Thyroid gland (tissue), 4 donors: Measurements from ENCODE around the gene ST6GALNAC5. TPM values are rescaled to one million over a fixed set of nuclear protein-coding genes. Genes with fewer than 3 reads are reported as not detected.

Source experiments
- DNase-seq, 2 donors: peaks; one replicate each; pipeline ENCODE4 v3.0.0-alpha.2; 2019
- H3K27ac ChIP-seq, 3 donors: fragments of 200-600 bp; sonication (generic); 1 replicate in 2 of 3; 2 replicates in 1 of 3; pipeline ENCODE4 v1.5.1; 2016 to 2019; ENCODE audit warnings: mild to moderate bottlenecking in 1 of 3, moderate library complexity in 1 of 3
- H3K27me3 ChIP-seq: fragments of 200-600 bp; sonication (generic); one replicate; pipeline ENCODE4 v1.5.1; 2019
- H3K36me3 ChIP-seq, 2 donors: fragments of 200-600 bp; sonication (generic); one replicate each; pipeline ENCODE4 v1.5.1; 2016 to 2019
- H3K4me1 ChIP-seq, 2 donors: fragments of 200-600 bp; sonication (generic); one replicate each; pipeline ENCODE4 v1.5.1; 2017 to 2019
- H3K4me3 ChIP-seq, 3 donors: fragments of 200-600 bp; sonication (generic); replicated peaks in 1 of 3; 1 replicate in 2 of 3; 2 replicates in 1 of 3; pipeline ENCODE4 v1.5.1; 2016; ENCODE audit warnings: mild to moderate bottlenecking in 1 of 3
- H3K9me3 ChIP-seq: fragments of 200-600 bp; sonication (generic); one replicate; pipeline ENCODE4 v1.5.1; 2017
- POLR2A ChIP-seq, 2 donors: fragments of 450-650 bp; IDR thresholded peaks; one replicate each; pipeline ENCODE4 v1.6.1; 2017; ENCODE audit warnings: antibody characterized with exemption in 2 of 2, mild to moderate bottlenecking in 2 of 2, moderate library complexity in 1 of 2
- WGBS, 2 donors: methylation state at CpG; one replicate each; pipeline ENCODE4 v1.1.5; 2017; 5-methylcytosine and 5-hydroxymethylcytosine counted together
- intact Hi-C: fragments of 100-400 bp; cut with DNase I; formaldehyde crosslinking; loops from one replicate; pipeline ENCODE4 v1.15.1; 2023
- total RNA-seq, 4 donors: library from RNA; depleted of rRNA; stranded (reverse); fragments of >200 nt; gene quantifications; one replicate each; pipeline ENCODE4 v1.2.3, GENCODE V29; 2016
- TF ChIP-seq, protein P1 (sequence below), 6 experiments: fragments of 200-600 bp in 3 of 6; fragments of 450-650 bp in 3 of 6; sonication (generic) in 3 of 6; IDR thresholded peaks; one replicate each; pipeline ENCODE4 v1.5.1; 2016 to 2019; ENCODE audit warnings: antibody characterized with exemption in 6 of 6, mild to moderate bottlenecking in 2 of 6, inconsistent platforms in 1 of 6, moderate library complexity in 1 of 6

The ST6GALNAC5 gene
- total RNA-seq, 4 donors from 2014 or later: 0.83 to 3.0 TPM; not detected in 2

- DNase-seq: no peak
- Histone ChIP-seq H3K36me3 (no peaks in the 10 kb centered on the region), H3K27me3 (no peaks in the 10 kb centered on the region), H3K4me3 (no peak overlapping the region), H3K9me3 (no peaks in the 10 kb centered on the region), H3K4me1 (peaks cover 15 to 19% of the 10 kb centered on the region in 2 donors), H3K27ac (no peak overlapping the region)
- 77 to 79% methylated on average over 5 of the region's 5 CpGs for WGBS, 2 donors
- intact Hi-C loops: no loop called here
- TF ChIP-seq, protein P1, sequence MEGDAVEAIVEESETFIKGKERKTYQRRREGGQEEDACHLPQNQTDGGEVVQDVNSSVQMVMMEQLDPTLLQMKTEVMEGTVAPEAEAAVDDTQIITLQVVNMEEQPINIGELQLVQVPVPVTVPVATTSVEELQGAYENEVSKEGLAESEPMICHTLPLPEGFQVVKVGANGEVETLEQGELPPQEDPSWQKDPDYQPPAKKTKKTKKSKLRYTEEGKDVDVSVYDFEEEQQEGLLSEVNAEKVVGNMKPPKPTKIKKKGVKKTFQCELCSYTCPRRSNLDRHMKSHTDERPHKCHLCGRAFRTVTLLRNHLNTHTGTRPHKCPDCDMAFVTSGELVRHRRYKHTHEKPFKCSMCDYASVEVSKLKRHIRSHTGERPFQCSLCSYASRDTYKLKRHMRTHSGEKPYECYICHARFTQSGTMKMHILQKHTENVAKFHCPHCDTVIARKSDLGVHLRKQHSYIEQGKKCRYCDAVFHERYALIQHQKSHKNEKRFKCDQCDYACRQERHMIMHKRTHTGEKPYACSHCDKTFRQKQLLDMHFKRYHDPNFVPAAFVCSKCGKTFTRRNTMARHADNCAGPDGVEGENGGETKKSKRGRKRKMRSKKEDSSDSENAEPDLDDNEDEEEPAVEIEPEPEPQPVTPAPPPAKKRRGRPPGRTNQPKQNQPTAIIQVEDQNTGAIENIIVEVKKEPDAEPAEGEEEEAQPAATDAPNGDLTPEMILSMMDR (IDR thresholded peaks at IDR 0.05): no peak
- no peak for TF ChIP-seq POLR2A (IDR thresholded peaks at IDR 0.05)
These were observed 2.9 kb upstream of the ST6GALNAC5 start for GRCh38 chr1:76864383-76864782.

- DNase-seq: no peak
- Histone ChIP-seq H3K4me1 (peaks cover 15 to 19% of the 10 kb centered on the region in 2 donors), H3K27ac (no peak overlapping the region), H3K36me3 (no peaks in the 10 kb centered on the region), H3K9me3 (no peaks in the 10 kb centered on the region), H3K27me3 (no peaks in the 10 kb centered on the region), H3K4me3 (no peak overlapping the region)
- TF ChIP-seq, protein P1 (IDR thresholded peaks at IDR 0.05): no peak
- no peak for TF ChIP-seq POLR2A (IDR thresholded peaks at IDR 0.05)
- intact Hi-C loops: no loop called here
- 90 to 96% methylated on average over 2 of the region's 2 CpGs for WGBS, 2 donors
These were observed 1.5 kb upstream of the ST6GALNAC5 start for GRCh38 chr1:76865696-76866286.

DNA sequence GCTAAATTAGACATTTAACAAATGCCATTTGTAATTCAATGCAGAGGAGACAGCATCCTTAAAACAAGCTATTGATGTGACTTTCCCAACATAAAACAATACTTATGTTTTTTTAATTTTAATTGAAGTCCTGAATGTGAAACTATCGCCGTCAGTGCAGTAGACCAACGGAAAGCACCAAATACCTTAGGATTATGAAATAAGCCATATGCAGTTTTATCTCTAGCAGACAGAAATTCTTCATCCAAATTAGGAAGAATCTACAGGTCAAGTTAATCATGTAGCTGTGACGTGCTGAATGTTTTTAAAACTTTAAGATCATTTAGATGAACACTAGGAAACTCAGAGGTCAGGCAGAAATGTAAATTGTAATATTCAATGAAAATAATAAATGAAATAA lies 714 bp upstream of the ST6GALNAC5 start:
- intact Hi-C loops: no loop called here
- Histone ChIP-seq H3K36me3 (no peaks in the 10 kb centered on the region), H3K4me1 (peaks cover 15 to 19% of the 10 kb centered on the region in 2 donors), H3K27me3 (no peaks in the 10 kb centered on the region), H3K9me3 (no peaks in the 10 kb centered on the region), H3K27ac (no peak overlapping the region), H3K4me3 (no peak overlapping the region)
- 90 to 94% methylated on average over 4 of the region's 4 CpGs for WGBS, 2 donors
- no peak for TF ChIP-seq POLR2A (IDR thresholded peaks at IDR 0.05)
- no peak for DNase-seq

DNA sequence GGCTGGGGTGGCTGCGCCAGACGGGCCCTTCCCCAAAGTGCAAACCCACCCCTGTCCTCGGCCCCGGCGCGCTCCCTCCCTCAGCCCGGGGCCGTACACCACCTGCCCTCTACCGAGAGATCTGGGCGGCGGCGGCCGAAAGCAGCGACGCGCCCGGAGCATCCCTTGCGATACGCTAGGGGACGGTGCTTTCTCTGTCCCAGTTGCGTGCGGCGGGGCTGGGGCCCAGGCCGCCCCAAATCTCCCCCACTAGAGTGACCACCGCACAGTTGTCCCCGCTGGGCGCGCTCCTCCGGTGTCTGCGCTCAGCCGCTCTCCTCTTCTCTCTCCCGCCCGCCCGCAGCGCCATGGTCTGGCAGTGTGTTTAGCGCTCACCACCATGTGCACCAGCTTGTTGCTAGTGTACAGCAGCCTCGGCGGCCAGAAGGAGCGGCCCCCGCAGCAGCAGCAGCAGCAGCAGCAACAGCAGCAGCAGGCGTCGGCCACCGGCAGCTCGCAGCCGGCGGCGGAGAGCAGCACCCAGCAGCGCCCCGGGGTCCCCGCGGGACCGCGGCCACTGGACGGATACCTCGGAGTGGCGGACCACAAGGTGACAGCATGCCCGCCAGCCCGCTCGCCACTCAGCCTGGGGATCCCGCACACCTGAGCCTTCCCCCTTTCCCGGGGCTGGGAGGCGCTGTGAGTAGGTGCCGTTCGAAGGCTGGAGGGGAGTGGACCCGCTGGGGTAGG lies 1.0 kb downstream of the ST6GALNAC5 start:
- Histone ChIP-seq H3K9me3 (no peaks in the 10 kb centered on the region), H3K27me3 (no peaks in the 10 kb centered on the region), H3K4me3 (peak overlapping the region in 2 of 3 donors; percentile 22 to 27), H3K27ac (no peak overlapping the region), H3K36me3 (no peaks in the 10 kb centered on the region), H3K4me1 (peaks cover 15 to 19% of the 10 kb centered on the region in 2 donors)
- TF ChIP-seq POLR2A (IDR thresholded peaks at IDR 0.05): no peak
- TF ChIP-seq, protein P1 (IDR thresholded peaks at IDR 0.05): peak in 1 of 6 experiments; percentile 28
- intact Hi-C loops: no loop called here
- DNase-seq: peak; percentile 45 to 51
- WGBS, 2 donors: 0 to 1% methylated on average over 28 to 37 of the region's 65 CpGs

- no peaks in the 10 kb centered on the region for H3K27me3 ChIP-seq
These were observed 1.6 kb downstream of the ST6GALNAC5 start for GRCh38 chr1:76868916-76869315.

More at GRCh38 chr1:76868916-76869315, 1.6 kb downstream of the ST6GALNAC5 start:
- intact Hi-C loops: no loop called here
- peaks cover 15 to 19% of the 10 kb centered on the region in 2 donors for H3K4me1 ChIP-seq
- no peak overlapping the region for H3K27ac ChIP-seq
- H3K9me3 ChIP-seq: no peaks in the 10 kb centered on the region
- 3 to 5% methylated on average over 5 to 18 of the region's 19 CpGs for WGBS, 2 donors
- H3K36me3 ChIP-seq: no peaks in the 10 kb centered on the region
- no peak overlapping the region for H3K4me3 ChIP-seq
- peak in 1 of 2 donors; percentile 6 for DNase-seq
- TF ChIP-seq POLR2A (IDR thresholded peaks at IDR 0.05): no peak
- TF ChIP-seq, protein P1 (IDR thresholded peaks at IDR 0.05): no peak
